M059J (cell line): ENCODE measurements around the gene DENND1C. TPM values are rescaled to one million over a fixed set of nuclear protein-coding genes. Genes with fewer than 3 reads are reported as not detected.
"Not testable (repeated sequence)": the region's sequence is repeated elsewhere in the genome, so short reads cannot be mapped to it uniquely, and the experiment has no call there.

Source experiments
- DNase-seq: peaks from one replicate; pipeline ENCODE4 v3.0.0-alpha.2; 2012; ENCODE audit warnings: low read depth
- total RNA-seq: library from RNA; depleted of rRNA; stranded (reverse); fragments of >200 nt; shearing (Covaris generic); gene quantifications from 2 replicates; pipeline ENCODE4 v1.2.3, GENCODE V29; 2014

The DENND1C gene
- total RNA-seq, 1 experiment from 2014 or later: not detected

DNA sequence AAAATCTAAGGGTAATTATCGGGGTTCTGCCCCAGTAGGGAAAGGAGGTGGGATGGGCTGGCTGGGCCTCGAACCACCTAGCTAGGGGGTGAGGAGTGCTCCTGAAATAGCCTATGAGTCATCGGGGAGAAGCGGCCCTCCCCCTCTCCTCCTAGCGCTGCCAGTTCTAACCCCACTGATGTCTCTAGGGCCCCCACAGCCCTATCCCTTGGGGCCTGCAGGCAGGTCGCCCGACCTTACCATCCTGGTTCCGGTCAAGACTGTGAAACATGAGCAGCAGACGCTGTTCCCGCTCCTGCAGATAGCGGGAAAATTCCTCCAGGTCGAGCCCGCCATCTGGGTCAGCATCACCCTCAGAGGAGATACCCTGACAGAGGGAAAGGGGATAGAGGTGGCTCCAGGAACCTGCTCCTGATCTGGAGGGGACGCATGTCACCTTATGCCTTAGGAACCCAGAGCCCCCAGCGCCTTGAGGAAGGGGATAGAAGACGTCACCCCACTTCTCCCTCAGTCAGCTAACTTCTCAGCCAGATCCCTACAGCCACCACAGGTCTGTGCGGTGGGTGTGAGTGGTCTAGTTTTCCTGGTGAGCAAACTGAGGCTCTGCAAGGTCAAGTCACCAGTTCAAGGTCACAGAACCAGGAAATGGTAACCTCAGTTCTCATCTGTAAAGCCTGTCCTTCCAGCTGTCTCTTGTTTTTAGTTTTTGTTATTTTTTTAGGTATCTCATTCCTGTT is 23.5 kb downstream of the DENND1C start:
- no peak for DNase-seq

GRCh38 chr19:6455924-6456323 is 25.7 kb downstream of the DENND1C start:
- no peak for DNase-seq

GRCh38 chr19:6453951-6454565 is 27.5 kb downstream of the DENND1C start:
- no peak for DNase-seq

DNA sequence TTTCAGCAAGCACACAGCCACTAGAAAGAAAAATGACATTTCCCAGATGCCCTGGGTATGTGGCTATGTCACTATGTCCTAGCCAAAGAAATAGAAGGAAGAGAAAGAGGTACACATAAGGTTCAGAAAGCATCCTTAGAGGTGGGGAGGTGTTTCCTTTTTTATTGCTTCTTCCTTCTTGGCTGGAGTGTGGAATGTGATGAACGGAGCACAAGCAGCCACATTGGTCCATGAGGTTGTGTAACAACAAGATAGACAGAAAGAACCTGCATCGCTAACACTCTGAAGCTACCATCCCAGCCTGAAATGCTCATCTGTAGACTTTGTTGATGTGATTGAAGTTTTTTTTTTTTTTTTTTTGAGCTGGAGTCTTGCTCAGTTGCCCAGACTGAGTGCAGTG is 28.7 kb downstream of the DENND1C start:
- no peak for DNase-seq

DNA sequence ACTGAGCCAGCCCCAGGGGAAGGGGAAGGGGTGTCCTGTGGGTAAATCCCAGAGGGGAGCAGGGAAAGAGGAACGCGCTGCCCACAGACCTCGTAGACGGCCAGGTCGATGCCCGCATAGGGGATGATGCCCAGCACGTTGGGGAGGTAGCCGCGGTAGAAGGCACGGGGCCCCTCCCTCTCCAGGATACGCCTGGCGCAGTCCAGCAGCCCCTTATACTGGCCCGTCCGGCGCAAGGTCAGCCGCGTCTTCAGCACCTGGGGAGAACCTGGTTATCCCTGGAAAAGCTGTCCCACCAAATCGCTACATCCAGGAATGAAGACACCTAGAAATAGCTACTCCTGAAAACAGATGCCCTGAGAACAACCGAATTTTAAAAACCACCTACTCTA is 29.4 kb downstream of the DENND1C start:
- no peak for DNase-seq

- DNase-seq: no peak
These were observed 29.9 kb downstream of the DENND1C start for GRCh38 chr19:6451583-6452222.

DNA sequence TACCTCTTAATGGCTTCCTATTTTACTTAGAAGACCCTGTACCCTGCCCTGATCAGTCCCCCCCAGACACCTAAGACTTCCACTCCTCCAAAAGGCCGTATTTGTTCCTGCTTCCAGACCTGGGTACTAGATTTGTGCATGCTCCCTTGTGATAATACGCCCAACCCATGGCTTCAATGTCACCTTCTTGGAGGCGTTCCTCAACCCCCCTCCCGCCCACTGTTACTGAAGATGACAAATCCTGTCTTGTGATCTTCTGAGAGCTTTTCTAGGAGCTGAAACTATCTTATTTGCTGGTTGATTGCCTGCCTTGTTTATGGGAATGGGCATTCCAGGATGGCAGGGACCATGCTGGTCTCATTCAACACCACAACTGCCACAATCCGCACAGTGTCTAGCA is 31.4 kb downstream of the DENND1C start:
- DNase-seq: no peak

DNA sequence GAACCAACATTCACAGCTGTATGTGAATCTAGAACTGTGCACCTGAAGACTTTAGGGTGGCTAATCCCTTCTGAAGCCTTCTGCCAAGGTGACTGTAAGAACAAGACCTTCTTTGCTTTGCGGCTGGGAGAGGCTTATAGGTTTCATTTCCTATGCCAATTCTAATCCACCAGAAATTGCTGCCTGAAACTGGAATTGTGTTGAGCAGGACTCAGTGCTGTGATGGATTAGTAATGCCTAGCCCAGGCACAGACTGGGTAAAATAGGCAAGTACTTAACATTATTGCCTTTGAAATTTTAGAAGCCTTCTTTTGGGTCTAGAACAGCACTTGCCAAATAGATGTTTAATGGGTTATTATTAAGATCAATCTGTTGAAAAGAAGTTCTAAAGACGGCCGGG is 33.5 kb downstream of the DENND1C start:
- no peak for DNase-seq

GRCh38 chr19:6446452-6446851 is 35.1 kb downstream of the DENND1C start:
- DNase-seq: no peak

DNA sequence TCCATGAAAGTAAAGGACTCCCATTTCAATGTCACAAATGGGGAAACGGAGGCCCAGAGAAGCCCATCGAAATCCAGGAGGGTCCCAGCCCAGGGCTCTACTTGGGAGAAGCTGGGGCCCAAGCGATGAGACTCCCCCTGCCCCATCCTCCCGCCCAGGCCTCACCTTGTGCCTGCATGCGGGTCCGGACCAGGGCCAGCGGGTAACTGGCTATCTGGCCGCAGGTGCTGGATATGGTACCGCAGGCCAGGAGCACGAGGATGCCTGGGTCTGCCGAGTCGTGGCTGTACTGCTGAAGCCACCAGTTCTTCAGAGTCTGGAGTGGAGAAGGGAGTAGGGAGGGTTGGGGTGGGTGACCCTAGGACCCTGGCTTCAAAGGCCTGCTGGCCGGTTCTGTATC is 37.6 kb downstream of the DENND1C start:
- no peak for DNase-seq

- no peak for DNase-seq
These were observed 39.4 kb downstream of the DENND1C start for GRCh38 chr19:6442087-6442688.

GRCh38 chr19:6440905-6441304 is 40.7 kb downstream of the DENND1C start:
- DNase-seq: no peak

DNA sequence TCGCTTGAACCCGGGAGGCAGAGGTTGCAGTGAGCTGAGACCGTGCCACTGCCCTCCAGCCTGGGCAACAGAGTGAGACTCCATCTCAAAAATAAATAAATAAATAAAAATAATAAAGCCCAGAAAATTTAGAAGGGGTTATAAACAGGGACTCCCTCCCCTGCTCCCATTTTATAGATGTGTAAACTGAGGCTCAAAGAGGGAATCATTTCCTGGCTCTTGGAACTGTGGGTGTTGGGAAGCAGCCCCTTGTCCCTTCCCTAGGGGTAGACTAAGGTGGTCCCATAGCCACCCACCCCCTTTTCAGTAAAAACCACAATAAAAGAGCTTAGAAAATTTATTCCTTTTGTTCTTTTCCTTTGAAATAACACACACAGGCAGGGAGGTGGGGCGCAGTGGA is 41.8 kb downstream of the DENND1C start:
- DNase-seq: no peak

GRCh38 chr19:6433663-6434062 is 47.9 kb downstream of the DENND1C start, which contains the start of gene SLC25A41:
Gene SLC25A41 (minus strand): TSS chr19:6433763. CDS start chr19:6433693, 70 bp downstream.
- no peak for DNase-seq

GRCh38 chr19:6433165-6433564 is 48.4 kb downstream of the DENND1C start:
- DNase-seq: no peak

DNA sequence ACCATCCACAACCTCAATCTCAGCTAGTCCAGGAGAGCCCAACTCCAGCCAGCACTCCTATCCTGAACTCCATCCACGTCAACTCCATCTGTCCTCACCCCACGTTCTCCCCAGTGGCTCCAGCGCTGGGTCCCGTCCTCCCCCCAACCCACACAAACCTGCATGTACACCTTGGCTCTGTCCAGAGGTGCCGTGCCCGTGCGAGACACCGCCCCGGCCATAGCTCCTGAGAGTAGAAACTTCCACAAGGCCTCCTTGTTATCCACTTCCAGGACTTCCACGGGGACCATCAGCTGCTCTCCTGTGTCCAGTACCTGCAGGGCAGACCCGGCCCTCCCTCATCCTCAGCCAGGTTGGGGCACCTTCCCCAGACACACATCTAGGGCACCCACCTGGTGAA is 49.7 kb downstream of the DENND1C start:
- DNase-seq: no peak

GRCh38 chr19:6429419-6430221 is 52.0 kb downstream of the DENND1C start:
- DNase-seq: no peak

GRCh38 chr19:6428692-6429418 is 52.7 kb downstream of the DENND1C start:
- not testable (repeated sequence) for DNase-seq

GRCh38 chr19:6427131-6427530 is 54.5 kb downstream of the DENND1C start:
- DNase-seq: no peak

DNA sequence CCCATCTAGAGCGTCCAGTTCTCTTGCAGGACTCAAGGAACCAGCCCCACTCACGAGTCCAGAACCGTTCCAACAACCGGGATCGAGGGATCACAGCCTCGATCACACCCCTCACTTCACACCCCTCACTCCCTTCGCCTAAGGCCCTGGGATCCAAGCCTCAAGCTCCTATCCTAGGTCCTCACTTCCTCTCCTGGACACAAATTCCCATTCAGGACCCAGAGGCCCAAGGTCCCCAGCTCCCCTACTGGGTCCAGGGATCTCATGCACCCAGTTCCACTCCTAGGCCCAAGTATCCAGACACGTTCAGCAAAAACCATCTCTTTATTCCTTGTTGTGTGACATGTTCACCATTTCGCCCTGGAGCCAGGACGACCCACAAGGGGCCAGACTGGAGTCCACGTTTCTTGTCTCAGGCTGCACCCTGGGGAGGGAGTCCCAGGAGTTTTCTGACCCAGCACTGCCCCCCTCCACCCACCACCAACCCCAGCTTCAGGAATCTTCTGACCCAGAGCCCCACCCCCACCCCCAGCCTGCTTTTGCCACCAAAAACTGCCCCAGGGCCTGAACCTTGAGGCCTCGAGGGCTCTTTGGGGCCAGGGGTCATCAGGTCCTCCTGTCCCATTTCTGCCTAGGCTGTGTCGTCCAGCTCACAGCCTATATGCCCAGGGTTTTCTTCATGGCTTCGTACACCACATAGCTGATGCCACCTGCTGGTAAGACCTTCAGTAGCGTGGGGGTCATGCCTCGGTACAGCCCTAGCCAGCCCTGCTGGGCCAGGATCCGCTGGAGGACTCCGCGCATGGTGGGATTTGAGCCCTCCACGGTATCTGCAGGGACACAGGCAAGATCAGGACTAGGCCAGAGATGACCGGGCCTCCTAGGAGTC is 55.6 kb downstream of the DENND1C start:
- DNase-seq: peak; percentile 17
